NCI-H2107 treated with DMSO at 0.1 percent for 48 hours (cell line): ENCODE measurements around the gene ZFR2.
A peak's percentile ranks its signal among the peaks of the same experiment; 100 is the strongest.
"Not testable (repeated sequence)": the region's sequence is repeated elsewhere in the genome, so short reads cannot be mapped to it uniquely, and the experiment has no call there.

Experiments
- DNase-seq: peaks from one replicate; lab custom pipeline; 2025; ENCODE audit not compliant: unreplicated experiment; lab: John Stamatoyannopoulos, UW

ZFR2 gene

DNA sequence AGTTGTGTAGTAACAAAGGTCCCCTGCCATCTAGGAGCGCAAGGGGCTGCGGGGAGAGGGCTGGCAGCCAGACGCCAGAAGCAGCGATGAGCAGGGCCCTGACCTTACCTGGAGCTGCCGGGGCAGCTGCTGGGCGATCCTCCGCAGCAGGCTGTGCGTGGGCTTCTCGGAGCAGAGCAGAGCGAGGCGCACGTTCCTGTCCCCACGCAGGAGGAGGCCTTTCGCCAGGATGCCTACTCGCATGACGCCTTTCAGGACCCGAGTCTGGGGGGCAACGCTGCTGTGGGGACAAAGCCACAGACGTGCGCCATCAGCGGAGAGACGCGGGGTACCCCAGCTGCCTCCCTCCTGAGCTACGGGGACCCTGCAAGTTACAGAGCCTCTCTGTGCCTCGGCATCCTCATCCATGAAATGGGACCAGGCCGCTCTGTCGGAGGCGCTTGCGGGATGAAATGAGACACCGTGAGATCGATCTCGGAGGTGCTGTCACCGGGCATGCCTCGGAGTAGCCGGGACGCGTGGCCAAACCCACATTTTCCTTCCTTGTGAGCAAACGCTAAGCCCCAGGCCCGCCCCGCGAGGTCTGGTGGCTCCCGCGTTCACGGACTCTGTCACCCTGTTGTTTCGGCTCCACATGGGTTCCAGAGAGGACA lies 52.1 kb downstream of the ZFR2 start:
- DNase-seq, result no peak

DNA sequence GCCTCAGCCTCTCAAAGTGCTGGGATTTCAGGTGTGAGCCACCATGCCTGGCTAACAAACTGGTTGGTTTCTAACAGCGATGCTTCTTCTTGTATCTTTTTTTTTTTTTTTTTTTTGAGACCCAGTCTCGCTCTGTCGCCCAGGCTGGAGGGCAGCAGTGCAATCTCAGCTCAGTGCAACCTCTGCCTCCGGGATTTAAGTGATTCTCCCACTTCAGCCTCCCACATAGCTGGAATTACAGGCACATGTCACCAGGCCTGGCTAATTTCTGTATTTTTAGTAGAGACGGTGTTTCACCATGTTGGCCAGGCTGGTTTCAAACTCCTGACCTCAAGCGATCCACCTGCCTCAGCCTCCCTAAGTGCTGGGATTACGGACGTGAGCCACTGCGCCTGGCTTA lies 52.7 kb downstream of the ZFR2 start:
- not testable (repeated sequence) for DNase-seq

DNA sequence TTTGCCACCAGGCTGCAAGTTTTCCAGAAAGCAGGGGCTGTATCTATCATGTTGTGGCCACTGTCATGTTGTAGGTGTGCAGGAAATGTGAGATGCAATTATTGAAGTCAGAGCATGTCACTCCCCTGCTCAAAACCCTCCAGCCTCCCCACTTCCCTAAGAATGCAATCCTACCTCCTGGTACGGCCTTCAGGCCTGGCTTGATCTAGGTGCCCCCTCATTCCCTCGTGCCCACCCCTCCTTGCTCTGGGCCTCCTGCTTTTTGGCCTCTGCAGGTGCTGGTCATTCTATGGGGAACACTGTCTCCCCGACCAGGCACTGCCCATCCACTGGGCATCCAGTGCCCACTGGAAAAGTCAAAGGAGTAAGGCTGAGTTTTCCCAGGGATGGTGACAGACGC lies 54.2 kb downstream of the ZFR2 start:
- no peak for DNase-seq

DNA sequence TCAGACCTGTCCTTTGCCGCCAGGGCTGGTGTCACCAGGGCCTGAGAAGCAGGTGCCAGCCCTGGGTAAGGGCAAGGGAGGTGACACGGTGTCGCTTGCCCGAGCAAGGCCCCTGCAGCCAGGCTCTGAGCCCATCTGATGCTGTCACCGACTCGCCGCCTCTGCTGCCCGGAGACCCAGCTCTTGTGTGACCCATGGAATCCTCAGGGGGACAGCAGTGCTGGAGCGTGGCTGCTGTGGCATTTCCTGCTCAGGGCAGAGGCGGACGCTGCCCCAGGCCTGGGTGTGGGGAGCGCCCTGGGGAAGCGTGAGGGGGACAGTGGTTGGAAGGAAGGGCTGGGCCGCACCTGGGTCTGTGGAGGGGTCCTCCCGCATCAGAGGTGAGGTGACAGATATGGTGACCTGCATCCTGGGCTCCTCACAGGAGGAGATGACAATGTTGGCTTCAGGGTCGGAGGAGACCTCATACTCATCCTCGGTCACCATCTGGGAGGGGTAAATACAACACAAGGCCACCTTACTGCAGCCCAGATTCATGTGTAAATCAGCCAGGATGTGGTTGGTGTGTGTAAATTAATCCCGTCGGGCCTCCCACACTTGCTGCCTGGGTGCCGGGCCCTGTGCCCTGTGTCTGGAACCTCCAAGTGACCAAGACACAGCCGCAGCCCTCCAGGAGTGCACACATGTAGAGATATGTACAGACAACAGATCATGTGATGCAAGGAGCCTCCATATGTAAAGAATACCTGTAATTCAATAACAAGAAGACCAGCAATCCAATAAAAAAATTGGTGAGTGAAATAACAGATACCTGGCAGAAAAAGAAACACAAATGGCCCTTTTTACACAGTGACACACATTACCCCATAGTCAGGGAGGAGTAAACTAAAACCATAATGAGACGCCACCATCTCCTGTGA lies 55.1 kb downstream of the ZFR2 start:
- DNase-seq, result no peak

- no peak for DNase-seq
Observed at GRCh38 chr19:3810708-3811355, 58.0 kb downstream of the ZFR2 start.

- DNase-seq, result no peak
Observed at GRCh38 chr19:3809881-3810707, 58.7 kb downstream of the ZFR2 start.

DNA sequence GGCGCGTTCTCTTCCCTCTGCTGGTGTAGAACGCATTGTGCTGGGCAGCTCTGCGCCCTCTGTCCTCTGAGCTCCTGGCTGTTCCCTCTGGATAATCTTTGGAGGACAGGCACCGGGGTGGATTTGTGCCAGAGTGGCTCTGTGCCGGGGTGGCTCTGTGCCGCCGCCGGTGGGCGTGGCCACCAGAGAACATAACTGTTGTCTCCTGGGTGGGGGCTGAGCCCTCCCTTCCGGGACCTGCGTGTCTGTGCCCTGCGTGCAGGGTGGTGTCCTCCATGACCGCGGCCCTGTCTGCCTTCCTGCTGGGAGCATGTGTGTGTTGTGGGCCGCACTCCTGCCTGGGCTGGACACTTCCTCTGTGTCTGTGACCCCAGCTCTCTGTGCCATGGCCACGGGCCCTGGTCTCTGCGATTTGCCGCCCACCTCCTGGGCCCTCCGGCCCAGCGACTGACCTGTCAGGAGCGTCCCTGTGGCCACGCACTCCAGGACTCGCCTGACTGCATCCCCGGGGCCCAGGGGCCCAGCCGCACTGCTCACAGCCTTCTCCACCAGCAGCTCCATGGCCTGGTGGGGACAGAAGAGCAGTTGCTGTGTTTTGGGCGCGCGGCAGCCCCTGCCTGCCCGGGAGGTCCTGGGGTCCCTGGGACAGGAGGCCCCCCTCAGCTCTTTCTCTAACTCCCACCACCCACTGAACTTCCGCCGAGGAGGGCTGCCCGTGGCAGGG lies 60.3 kb downstream of the ZFR2 start:
- no peak for DNase-seq

- no peak for DNase-seq
Observed at GRCh38 chr19:3807574-3808354, 61.1 kb downstream of the ZFR2 start.

DNA sequence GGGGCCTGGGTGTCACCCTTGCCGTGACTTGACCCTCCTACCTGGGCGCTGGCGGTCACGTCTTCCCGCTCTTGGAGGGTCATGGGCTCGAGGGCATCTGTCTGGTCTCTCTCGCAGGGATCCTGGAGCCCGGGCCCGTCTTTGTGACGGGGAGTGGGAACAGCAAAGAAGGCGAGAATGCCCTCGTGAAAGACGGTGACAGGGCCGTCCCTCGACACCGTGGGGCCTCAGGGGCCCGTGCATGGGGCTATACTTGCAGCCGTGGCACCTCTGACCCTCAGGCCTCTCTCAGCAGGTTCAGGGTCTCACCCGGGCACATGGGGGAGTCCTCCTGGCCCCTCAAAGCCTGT lies 61.7 kb downstream of the ZFR2 start:
- DNase-seq, result no peak

DNA sequence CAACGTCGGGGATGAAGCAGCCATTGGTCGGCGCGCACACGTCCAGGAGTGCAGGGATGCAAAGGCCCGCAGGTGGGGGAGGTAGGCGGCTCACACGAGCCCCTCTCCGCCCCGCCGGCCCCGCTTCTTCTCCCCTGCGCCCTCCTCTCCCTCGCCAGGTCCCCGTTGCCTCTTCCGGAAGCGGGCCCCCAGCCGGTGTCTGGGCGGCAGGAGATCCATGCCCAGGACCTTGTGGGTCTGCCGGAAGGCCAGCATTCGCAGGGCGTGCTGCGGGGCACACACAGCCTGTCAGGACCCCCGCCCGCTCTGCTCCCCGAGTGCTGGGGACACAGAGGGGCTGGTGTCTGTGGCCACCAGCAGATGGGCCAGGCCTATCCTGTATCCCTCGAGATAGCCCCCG lies 63.0 kb downstream of the ZFR2 start:
- no peak for DNase-seq

GRCh38 chr19:3804429-3804828 lies 64.4 kb downstream of the ZFR2 start:
- no peak for DNase-seq

DNA sequence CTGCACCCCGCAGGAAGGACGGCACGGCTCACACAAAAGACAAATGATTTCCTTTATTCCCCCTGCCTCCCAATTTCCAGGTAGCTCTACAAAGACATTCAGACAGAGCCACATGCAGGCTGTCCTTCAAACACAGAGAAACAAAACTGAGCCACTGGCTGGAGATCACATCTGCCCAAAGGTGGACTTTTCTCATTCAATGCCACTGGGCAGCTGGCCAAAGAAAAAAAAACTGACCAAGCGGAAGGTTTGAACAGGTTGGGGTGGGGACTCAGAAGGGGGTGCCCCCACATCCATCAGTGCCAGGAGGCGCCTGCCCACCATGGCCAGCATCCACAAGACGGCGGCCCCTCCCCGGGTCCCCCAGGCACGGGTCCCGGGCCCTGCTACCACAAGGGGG lies 64.9 kb downstream of the ZFR2 start:
- no peak for DNase-seq

DNA sequence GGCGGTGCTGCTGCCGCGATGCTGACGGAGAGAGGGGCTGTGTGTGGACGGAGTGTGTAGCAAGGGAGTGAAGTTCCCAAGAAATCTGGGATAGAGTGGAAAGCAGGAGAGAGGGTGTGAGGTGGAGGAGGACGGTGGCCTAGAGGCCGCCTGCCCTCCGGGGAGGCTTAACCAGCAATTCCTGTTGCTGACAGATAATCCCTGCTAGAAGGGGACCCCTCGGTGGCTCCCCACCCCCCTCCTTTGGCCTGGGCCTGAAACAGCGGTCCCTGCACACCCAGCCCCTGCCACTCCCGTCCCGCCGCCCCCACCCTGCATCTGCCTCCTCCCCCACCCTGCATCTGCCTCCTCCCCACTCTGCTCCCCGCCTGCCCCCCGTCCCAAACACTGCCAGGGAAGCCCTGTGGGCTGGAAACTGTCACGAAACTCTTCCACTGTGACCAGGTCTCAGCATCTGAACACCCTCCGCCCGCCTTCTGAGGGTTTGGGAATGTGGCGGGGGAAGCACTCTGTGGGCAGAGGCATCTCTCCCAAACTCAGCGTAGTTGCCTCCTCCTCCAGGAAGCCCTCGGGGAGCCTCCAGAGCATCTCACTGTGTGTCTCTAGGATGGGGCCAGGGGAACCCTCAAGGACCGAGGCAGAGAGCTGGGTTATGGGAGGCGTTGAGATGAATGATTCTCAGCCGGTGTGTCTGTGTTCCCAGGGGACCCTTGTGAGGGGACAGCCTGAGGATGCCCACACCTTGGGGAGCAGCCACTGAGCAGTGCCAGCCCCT lies 65.5 kb downstream of the ZFR2 start:
- DNase-seq, result no peak

DNA sequence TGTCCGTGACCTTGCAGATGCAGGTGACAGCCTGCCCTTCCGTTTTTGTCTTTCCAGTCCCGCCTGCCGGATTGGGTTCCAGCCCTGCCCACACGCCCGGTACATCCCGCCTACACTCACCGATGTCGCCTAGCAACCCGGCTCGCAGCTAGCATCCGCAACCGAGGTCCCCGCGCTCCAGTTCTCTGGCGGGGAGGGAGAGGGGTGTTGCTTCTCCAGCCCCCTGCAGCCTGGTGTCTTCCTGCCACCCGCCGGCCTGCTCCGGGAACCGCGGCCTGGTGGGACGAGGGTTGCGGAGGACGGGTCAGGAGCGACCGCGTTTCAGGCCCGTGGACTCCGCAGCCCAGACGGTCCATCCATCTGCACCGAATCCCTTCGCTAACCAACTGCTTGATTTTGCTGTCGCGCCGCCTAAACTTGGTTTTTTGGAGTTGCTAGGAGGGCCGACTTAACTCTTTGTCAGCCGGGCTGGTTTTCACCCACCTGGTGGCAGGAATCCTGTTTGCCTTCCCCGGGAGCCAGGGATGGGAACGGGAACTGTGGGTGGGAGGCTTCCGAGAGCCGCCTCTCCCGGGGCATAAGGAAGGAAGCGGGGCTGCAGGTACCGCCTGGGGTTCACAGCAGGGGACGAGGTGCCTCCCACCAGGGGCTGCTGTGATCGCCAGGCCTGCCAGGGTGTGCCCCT lies 67.3 kb downstream of the ZFR2 start:
- DNase-seq, result peak; percentile 18

- DNase-seq, result no peak
Observed at GRCh38 chr19:3800996-3801395, 67.8 kb downstream of the ZFR2 start.

GRCh38 chr19:3798137-3798536 lies 70.7 kb downstream of the ZFR2 start:
- no peak for DNase-seq

DNA sequence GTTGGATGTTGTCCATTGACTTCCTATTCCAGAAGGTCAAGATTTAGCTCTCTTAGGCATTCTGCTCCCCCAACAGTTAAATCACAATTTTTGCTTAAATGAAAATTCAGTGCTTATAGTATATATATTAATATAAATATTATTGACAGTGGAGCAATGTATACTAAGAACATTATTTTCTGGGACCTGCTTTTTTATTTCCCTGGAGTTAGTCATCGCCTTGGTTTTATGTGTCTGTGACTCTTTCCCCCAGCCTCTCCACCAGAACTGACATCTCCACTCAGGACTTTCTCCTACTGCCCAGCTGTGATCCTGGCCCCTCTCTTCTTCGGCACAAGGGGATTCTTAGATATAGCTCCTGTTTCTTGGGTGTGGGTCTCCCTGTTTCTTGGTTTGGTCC lies 72.5 kb downstream of the ZFR2 start:
- DNase-seq, result no peak

DNA sequence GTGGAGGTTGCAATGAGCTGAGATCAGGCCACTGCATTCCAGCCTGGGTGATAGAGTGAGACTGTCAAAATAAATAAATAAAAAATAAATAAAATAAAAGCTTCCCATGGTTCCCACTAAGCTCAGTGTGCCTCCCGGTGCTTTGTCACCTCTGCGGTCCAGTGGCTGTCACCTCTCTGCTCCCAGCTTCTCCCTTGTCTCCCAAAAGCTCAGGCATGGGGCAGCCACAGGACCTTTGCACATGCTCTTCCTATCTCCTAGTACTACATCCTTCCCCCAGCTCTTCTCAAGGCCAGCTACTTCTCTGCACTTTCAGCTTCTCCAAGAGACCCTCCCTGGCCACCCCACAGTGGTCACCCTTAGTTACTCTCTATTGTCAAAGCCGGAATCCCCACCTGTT lies 75.0 kb downstream of the ZFR2 start:
- no peak for DNase-seq
